Osteocyte (in vitro differentiated cells): ENCODE data around the gene FHIT. TPM values are rescaled to one million over a fixed set of nuclear protein-coding genes. Genes with fewer than 3 reads are reported as not detected.
"Not testable (repeated sequence)": the region's sequence is repeated elsewhere in the genome, so short reads cannot be mapped to it uniquely, and the experiment has no call there.

ENCODE experiments used
- DNase-seq: peaks from one replicate; pipeline ENCODE4 v3.0.0; 2021; ENCODE audit warnings: mixed read lengths; ENCODE audit not compliant: unreplicated experiment; ENCODE audit errors: extremely low spot score
- H3K27ac Mint-ChIP-seq: one replicate; pipeline ENCODE4 v1.8.0; 2021; ENCODE audit warnings: mild to moderate bottlenecking, mixed read lengths; ENCODE audit not compliant: unreplicated experiment
- H3K27me3 Mint-ChIP-seq: one replicate; pipeline ENCODE4 v1.8.0; 2021; ENCODE audit warnings: mixed read lengths; ENCODE audit not compliant: unreplicated experiment
- H3K36me3 Mint-ChIP-seq: one replicate; pipeline ENCODE4 v1.8.0; 2021; ENCODE audit warnings: mixed read lengths; ENCODE audit not compliant: unreplicated experiment
- H3K4me1 Mint-ChIP-seq: one replicate; pipeline ENCODE4 v1.8.0; 2021; ENCODE audit warnings: mixed read lengths; ENCODE audit not compliant: unreplicated experiment
- H3K4me3 Mint-ChIP-seq: one replicate; pipeline ENCODE4 v1.8.0; 2021; ENCODE audit warnings: mild to moderate bottlenecking, moderate library complexity, mixed read lengths; ENCODE audit not compliant: unreplicated experiment
- H3K9me3 Mint-ChIP-seq: one replicate; pipeline ENCODE4 v1.8.0; 2021; ENCODE audit warnings: mixed read lengths; ENCODE audit not compliant: unreplicated experiment
- total RNA-seq: library from RNA; stranded (reverse); gene quantifications from 2 replicates; pipeline ENCODE4 v1.2.1, GENCODE V29; 2021
- TF ChIP-seq, protein P1 (sequence below): fragments of 200-600 bp; sonication (generic); IDR thresholded peaks from 2 replicates; pipeline ENCODE4 v1.5.0; 2021; ENCODE audit warnings: antibody characterized with exemption, mild to moderate bottlenecking, moderate library complexity

The FHIT gene
- total RNA-seq, 1 donor from 2014 or later, result 2.3 TPM

GRCh38 chr3:59810606-59811005, 1440.6 kb downstream of the FHIT start:
- no peak overlapping the region for H3K4me3 Mint-ChIP-seq
- no peaks in the 10 kb centered on the region for H3K36me3 Mint-ChIP-seq
- TF ChIP-seq, protein P1, sequence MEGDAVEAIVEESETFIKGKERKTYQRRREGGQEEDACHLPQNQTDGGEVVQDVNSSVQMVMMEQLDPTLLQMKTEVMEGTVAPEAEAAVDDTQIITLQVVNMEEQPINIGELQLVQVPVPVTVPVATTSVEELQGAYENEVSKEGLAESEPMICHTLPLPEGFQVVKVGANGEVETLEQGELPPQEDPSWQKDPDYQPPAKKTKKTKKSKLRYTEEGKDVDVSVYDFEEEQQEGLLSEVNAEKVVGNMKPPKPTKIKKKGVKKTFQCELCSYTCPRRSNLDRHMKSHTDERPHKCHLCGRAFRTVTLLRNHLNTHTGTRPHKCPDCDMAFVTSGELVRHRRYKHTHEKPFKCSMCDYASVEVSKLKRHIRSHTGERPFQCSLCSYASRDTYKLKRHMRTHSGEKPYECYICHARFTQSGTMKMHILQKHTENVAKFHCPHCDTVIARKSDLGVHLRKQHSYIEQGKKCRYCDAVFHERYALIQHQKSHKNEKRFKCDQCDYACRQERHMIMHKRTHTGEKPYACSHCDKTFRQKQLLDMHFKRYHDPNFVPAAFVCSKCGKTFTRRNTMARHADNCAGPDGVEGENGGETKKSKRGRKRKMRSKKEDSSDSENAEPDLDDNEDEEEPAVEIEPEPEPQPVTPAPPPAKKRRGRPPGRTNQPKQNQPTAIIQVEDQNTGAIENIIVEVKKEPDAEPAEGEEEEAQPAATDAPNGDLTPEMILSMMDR, result no peak
- H3K27ac Mint-ChIP-seq, result no peak overlapping the region
- no peaks in the 10 kb centered on the region for H3K27me3 Mint-ChIP-seq
- no peak for DNase-seq
- peaks cover 46% of the 10 kb centered on the region for H3K4me1 Mint-ChIP-seq
- no peaks in the 10 kb centered on the region for H3K9me3 Mint-ChIP-seq

DNA sequence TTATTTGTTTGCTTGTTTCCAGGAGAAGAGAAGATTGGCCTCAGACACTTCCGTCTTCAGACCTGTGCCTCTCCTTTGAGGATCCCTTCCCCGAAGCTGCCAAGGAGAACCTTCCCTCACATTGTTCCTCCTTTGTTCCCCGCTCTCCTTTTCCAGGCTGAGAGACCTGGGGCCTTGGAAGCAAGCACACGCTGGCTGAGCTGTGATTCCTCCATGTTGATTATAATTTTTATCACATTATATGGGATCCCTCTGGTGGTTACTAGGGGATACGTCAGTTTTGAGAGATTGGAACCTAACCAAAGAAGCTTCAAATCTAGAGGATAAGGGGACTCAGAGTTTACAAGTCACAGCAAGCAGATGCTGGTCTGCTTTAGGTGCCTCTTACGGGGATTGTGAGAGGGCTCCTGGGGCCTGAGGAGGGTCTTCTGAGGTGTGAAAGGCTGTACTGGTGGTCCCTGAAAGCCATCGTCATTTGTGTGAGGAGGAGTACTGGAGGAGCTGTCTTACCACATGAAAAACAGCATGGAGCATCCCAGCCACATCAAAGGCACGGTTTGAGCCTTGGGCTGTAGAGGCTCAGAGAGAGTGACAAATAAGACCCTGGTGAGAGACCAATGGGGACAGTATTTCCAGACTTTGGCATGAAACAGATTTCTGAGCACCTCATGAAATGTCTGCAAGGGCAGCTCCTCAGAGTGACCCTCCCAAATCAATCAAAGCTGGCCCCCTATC, 1441.4 kb downstream of the FHIT start:
- no peak for DNase-seq
- Mint-ChIP-seq H3K4me1 (peaks cover 41% of the 10 kb centered on the region), H3K27ac (no peak overlapping the region), H3K36me3 (no peaks in the 10 kb centered on the region), H3K27me3 (no peaks in the 10 kb centered on the region), H3K9me3 (no peaks in the 10 kb centered on the region), H3K4me3 (no peak overlapping the region)
- TF ChIP-seq, protein P1, result peak; percentile 49

GRCh38 chr3:59809016-59809415, 1442.2 kb downstream of the FHIT start:
- no peak overlapping the region for H3K4me3 Mint-ChIP-seq
- no peak overlapping the region for H3K27ac Mint-ChIP-seq
- DNase-seq, result no peak
- peaks cover 41% of the 10 kb centered on the region for H3K4me1 Mint-ChIP-seq
- H3K27me3 Mint-ChIP-seq, result no peaks in the 10 kb centered on the region
- H3K36me3 Mint-ChIP-seq, result no peaks in the 10 kb centered on the region
- H3K9me3 Mint-ChIP-seq, result no peaks in the 10 kb centered on the region
- TF ChIP-seq, protein P1, result no peak

- H3K36me3 Mint-ChIP-seq, result no peaks in the 10 kb centered on the region
- H3K4me3 Mint-ChIP-seq, result no peak overlapping the region
- no peak overlapping the region for H3K27ac Mint-ChIP-seq
- H3K4me1 Mint-ChIP-seq, result peaks cover 35% of the 10 kb centered on the region
- H3K27me3 Mint-ChIP-seq, result no peaks in the 10 kb centered on the region
- DNase-seq, result no peak
- TF ChIP-seq, protein P1, result no peak
- no peaks in the 10 kb centered on the region for H3K9me3 Mint-ChIP-seq
These were observed 1442.8 kb downstream of the FHIT start for GRCh38 chr3:59808446-59808845.

DNA sequence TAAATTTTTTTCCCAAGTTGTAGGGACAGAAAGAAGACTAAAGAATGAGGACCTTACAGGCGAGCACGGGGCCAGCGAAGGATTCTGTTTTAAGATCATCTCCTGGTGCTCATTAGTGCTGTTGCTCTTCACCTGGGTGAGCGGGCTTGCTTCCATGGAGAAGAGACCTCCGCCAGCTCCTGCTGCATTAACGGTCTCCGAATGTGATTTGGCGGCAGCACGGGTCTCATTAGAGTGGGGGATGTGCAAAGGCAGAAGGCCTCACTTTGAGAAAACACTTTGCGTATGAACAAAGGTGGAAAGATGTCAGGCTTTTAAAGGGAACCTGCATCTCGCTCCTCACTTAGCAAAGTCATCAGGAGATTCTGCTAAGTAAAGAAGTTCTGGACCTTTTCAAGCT, 1448.0 kb downstream of the FHIT start:
- TF ChIP-seq, protein P1, result no peak
- Mint-ChIP-seq H3K4me3 (no peak overlapping the region), H3K27ac (no peak overlapping the region), H3K27me3 (no peaks in the 10 kb centered on the region), H3K36me3 (no peaks in the 10 kb centered on the region), H3K9me3 (no peaks in the 10 kb centered on the region), H3K4me1 (no peaks in the 10 kb centered on the region)
- no peak for DNase-seq

- H3K27ac Mint-ChIP-seq, H3K27me3 Mint-ChIP-seq, H3K9me3 Mint-ChIP-seq, H3K4me3 Mint-ChIP-seq, H3K4me1 Mint-ChIP-seq, DNase-seq, H3K36me3 Mint-ChIP-seq: not testable (repeated sequence)
These were observed 1448.8 kb downstream of the FHIT start for GRCh38 chr3:59802453-59802852.
